Hepatocyte (in vitro differentiated cells): ENCODE data around the gene FANCI.
"Not testable (repeated sequence)": the region's sequence is repeated elsewhere in the genome, so short reads cannot be mapped to it uniquely, and the experiment has no call there.

Experiments
- CTCF ChIP-seq: fragments of 200-600 bp; sonication (generic); IDR thresholded peaks from 2 replicates; pipeline ENCODE4 v1.5.1; 2016; ENCODE audit warnings: antibody characterized with exemption, mild to moderate bottlenecking; ENCODE audit not compliant: poor library complexity
- EZH2 ChIP-seq: fragments of 200-600 bp; sonication (generic); IDR thresholded peaks from 2 replicates; pipeline ENCODE4 v1.6.1; 2016; ENCODE audit warnings: antibody characterized with exemption, mild to moderate bottlenecking, borderline replicate concordance

GRCh38 chr15:89239883-89240810 lies 3.6 kb upstream of the FANCI start:
- not testable (repeated sequence) for TF ChIP-seq EZH2, CTCF
